ENCODE measurements around the gene RBPMS2. TPM values are rescaled to one million over a fixed set of nuclear protein-coding genes. Genes with fewer than 3 reads are reported as not detected.

RBPMS2 gene
- total RNA-seq, 2 donors from 2014 or later: not detected

- H3K9me3 Mint-ChIP-seq: no peaks in the 10 kb centered on the region
- DNase-seq (ENCODE audit: low spot score in 2 of 2) (no peak), ATAC-seq (peak in 1 of 2 donors; percentile 28)
- no peaks in the 10 kb centered on the region for H3K36me3 Mint-ChIP-seq
- H3K27ac Mint-ChIP-seq: peak overlapping the region in 1 of 2 donors; percentile 85
These were observed 8.2 kb downstream of the RBPMS2 start for GRCh38 chr15:64767203-64767602.

DNA sequence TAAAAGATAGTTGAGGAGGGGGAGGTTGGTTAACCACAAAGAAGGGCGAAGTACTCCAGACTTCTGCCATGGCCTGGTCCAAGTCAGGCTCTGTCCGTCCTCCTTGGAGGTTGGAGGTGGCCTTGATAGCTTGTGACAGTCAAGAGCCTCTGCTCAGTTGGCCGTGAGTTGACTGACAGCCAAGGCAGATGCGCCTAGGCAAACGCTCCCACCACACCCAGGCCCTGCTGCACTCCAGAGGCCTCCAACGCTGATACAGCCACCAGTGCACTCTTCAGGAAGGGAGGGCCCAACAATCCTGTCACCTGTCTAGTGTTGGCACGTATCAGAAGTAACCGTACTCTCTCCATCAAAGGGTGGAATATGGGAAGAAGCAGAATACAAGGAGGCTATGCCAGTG, 9.3 kb downstream of the RBPMS2 start:
- DNase-seq (ENCODE audit: low spot score in 2 of 2) (no peak), ATAC-seq (no peak)
- Mint-ChIP-seq H3K36me3 (no peaks in the 10 kb centered on the region), H3K27ac (no peak overlapping the region), H3K9me3 (no peaks in the 10 kb centered on the region)

GRCh38 chr15:64763874-64764273, 11.5 kb downstream of the RBPMS2 start:
- DNase-seq (ENCODE audit: low spot score in 2 of 2) (no peak), ATAC-seq (no peak)
- H3K27ac Mint-ChIP-seq: peak overlapping the region in 1 of 2 donors; percentile 5
- no peaks in the 10 kb centered on the region for H3K9me3 Mint-ChIP-seq
- H3K36me3 Mint-ChIP-seq: no peaks in the 10 kb centered on the region

DNA sequence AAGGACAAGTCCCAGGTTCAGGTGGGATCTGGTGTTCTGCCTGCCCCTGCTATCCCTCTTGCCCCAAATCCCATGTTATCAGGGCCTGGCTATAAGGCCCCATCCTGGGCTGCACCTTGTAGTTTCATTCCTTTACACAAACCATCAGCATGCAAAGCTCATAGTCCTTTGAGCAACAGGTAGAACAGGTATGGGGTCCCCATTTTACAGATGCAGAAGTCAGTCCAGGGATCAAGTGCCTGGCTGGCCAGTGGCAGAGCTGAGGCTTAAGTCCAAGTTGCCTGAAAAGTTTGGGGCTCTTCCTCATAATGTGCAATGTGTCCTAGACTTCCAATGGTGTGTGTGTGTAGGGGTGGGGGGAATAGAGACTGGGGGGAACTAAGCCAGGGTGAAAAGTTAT, 11.9 kb downstream of the RBPMS2 start:
- Mint-ChIP-seq H3K9me3 (no peaks in the 10 kb centered on the region), H3K27ac (peak overlapping the region in 1 of 2 donors; percentile 5), H3K36me3 (no peaks in the 10 kb centered on the region)
- no peak for ATAC-seq
- DNase-seq (ENCODE audit: low spot score in 2 of 2): no peak

DNA sequence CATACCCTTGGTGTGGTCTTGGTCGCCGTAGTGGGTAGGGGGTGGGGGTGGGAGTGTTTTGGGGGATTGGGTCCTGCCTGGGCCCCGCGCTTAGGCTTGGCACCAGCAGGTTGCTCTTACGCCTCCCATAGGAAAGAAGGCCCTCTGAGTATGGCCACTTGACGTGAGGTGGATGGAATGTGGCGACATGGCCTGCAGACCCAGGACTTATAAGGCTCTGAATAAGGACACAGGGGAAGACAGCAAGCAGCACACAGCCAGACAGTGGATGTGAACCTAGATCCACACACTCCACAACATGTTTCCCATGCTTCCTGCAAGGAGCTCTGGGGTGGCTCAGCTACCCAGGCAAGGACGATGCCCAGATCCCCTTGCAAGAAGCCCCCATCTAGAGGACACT, 12.4 kb downstream of the RBPMS2 start:
- H3K9me3 Mint-ChIP-seq: no peaks in the 10 kb centered on the region
- no peak for ATAC-seq

DNA sequence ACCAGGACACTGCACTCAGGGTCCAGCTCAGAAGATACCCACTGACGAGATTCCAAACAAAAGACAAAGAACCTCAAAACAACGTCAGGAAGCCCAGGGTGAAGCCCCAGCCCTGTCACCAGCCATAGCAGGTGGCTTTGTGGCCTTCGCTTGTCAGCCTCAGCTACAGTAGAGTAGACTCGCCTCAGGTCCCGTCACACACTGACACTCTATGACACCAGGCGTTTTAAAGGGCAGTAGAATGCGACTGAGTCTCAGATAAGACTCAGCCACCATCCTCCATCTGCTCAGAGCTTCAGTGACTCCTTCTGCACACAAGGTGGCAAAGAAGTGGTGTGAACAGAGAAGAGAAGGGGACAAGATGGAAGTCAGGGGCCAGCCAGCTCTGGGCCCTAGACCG, 12.8 kb downstream of the RBPMS2 start:
- Mint-ChIP-seq H3K9me3 (no peaks in the 10 kb centered on the region), H3K27ac (no peak overlapping the region), H3K36me3 (no peaks in the 10 kb centered on the region)
- ATAC-seq (no peak), DNase-seq (ENCODE audit: low spot score in 2 of 2) (no peak)

More for the DNA sequence above, 12.4 kb downstream of the RBPMS2 start:
- no peak for DNase-seq (ENCODE audit: low spot score in 2 of 2)
- Mint-ChIP-seq H3K36me3 (no peaks in the 10 kb centered on the region), H3K27ac (no peak overlapping the region)

- no peak overlapping the region for H3K27ac Mint-ChIP-seq
- ATAC-seq (no peak), DNase-seq (ENCODE audit: low spot score in 2 of 2) (no peak)
- H3K36me3 Mint-ChIP-seq: no peaks in the 10 kb centered on the region
- H3K9me3 Mint-ChIP-seq: no peaks in the 10 kb centered on the region
These were observed 14.2 kb downstream of the RBPMS2 start for GRCh38 chr15:64761156-64761555.

GRCh38 chr15:64760056-64760455, 15.3 kb downstream of the RBPMS2 start:
- Mint-ChIP-seq H3K27ac (no peak overlapping the region), H3K36me3 (no peaks in the 10 kb centered on the region), H3K9me3 (no peaks in the 10 kb centered on the region)
- DNase-seq (ENCODE audit: low spot score in 2 of 2): no peak
- no peak for ATAC-seq

- DNase-seq (ENCODE audit: low spot score in 2 of 2): no peak
- ATAC-seq: no peak
- H3K27ac Mint-ChIP-seq: no peak overlapping the region
- H3K9me3 Mint-ChIP-seq: no peaks in the 10 kb centered on the region
- H3K36me3 Mint-ChIP-seq: no peaks in the 10 kb centered on the region
These were observed 19.9 kb downstream of the RBPMS2 start for GRCh38 chr15:64755427-64755940.

DNA sequence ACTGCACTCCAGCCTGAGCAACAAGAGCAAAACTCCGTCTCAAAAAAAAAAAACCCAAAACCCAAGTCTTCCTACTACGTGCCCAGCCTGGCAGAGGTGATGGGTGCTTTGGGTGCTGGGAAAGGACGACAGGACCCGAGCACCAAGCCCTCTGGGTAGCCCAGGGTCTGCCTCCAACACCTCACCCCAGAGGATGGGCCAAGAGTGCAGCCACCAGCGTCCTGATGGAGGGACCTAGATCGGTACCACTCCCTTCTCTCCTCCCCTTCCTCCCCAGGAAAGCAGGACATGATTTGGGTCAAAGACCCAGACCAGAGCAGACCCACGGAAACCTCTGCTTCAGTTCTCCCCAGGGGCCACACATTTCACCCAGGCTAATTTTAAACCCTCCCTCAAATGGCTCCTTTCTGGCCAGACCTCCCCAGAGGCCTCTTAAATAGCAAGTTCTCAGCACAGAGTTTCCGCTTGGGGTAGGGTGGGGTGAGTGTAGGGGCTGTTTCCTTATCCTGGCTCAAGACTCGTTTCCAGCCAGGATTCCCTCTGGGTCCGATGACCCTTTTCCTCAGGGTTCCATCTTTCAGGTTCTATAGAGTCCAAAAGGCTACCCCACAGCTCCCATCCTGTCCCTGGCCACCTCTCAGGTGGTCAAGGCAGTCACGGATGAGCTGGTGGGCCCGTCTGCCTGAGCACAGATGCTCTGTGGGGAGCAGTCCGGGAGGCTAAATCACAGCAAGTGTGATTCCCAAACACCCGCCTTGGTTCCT, 20.5 kb downstream of the RBPMS2 start:
- no peak for ATAC-seq
- no peak overlapping the region for H3K27ac Mint-ChIP-seq
- DNase-seq (ENCODE audit: low spot score in 2 of 2): no peak
- H3K36me3 Mint-ChIP-seq: no peaks in the 10 kb centered on the region
- H3K9me3 Mint-ChIP-seq: no peaks in the 10 kb centered on the region

DNA sequence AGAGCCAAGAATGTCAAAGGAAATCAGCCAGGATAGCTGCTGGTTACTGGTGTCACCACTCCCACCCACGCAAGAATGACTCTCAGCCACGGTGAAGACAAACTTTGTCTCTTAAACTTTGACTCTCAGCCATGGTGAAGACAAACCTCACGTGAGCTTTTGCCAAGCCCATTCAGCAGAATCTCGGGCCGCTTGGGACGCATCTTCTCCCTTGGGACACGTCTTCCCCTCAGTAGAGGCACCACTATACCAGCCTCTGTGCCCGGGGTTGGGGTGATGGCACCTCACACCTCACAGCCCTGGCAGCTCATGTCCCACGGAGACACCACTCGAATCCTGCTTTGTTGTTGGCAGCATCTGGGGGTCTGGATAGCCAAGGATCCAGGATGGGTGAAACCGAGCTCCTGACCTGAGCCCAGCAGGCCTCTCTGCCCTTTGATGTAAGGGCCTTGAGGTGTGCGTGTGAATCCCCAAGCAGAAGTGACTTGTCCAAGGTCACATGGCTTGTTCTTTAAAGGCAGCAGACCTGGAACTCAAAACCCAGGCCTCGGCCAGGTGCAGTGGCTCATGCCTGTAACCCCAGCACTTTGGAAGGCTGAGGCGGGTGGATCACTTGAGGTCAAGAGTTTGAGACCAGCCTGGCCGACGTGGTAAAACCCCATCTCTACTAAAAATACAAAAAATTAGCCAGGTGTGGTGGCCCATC, 21.8 kb downstream of the RBPMS2 start:
- DNase-seq (ENCODE audit: low spot score in 2 of 2) (no peak), ATAC-seq (no peak)
- H3K27ac Mint-ChIP-seq: no peak overlapping the region
- no peaks in the 10 kb centered on the region for H3K9me3 Mint-ChIP-seq
- no peaks in the 10 kb centered on the region for H3K36me3 Mint-ChIP-seq

DNA sequence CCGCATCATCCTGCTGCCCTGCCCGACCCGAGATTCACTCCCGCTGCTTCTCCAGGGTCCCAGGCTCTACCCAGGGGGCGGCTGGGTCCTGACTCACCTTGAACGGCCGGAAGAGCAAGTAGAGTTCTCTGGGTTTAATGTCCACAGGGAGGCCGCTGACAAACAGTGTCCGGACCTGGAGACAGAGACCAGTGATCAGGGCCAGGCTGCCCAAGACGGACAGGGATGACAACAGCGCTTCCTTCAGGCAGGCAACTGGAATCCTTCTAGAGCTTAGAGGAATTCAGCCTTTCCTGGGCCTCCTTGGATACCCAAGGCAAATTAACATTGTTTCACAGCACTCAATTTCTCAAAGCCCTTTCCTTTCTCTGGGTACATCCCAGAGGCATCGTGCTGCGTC, 23.9 kb downstream of the RBPMS2 start:
- no peak for ATAC-seq
- H3K36me3 Mint-ChIP-seq: no peaks in the 10 kb centered on the region
- no peak overlapping the region for H3K27ac Mint-ChIP-seq
- H3K9me3 Mint-ChIP-seq: no peaks in the 10 kb centered on the region
- DNase-seq (ENCODE audit: low spot score in 2 of 2): no peak

DNA sequence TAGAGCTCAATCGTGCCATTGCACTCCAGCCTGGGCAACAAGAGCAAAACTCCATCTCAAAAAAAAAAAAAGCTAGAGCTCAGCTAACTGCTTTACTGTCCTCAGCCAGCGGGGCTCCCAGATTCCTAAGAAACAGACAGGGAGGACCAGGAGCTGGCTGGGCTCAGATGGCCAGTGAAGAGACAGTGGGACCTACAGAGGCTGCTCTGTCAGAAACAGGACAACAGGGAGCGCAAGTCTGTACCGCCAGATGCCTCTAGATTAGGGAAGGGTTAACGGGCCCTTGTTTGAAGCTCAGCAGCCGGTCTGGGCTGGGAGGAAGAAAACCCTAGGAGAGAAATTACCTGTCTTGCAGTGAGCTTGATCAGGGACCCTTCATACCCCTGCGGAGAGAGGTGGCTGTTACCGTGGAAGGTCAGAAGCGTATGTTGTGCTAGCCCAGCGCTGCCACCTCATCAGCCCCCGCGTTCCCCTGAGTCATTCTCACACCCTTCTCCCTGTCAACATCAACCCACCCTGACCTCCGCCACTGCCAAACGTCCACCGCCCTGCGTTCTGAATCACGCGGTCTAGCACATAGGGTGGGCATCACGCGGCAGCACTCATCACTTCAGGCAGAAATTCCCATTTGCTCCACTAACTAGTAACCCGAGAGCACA, 25.3 kb downstream of the RBPMS2 start:
- H3K27ac Mint-ChIP-seq: no peak overlapping the region

GRCh38 chr15:64749167-64749566, 26.2 kb downstream of the RBPMS2 start:
- Mint-ChIP-seq H3K36me3 (no peaks in the 10 kb centered on the region), H3K9me3 (no peaks in the 10 kb centered on the region), H3K27ac (no peak overlapping the region)
- no peak for ATAC-seq
- DNase-seq (ENCODE audit: low spot score in 2 of 2): no peak

More for the DNA sequence above, 25.3 kb downstream of the RBPMS2 start:
- DNase-seq (ENCODE audit: low spot score in 2 of 2): no peak
- Mint-ChIP-seq H3K36me3 (no peaks in the 10 kb centered on the region), H3K9me3 (no peaks in the 10 kb centered on the region)
- no peak for ATAC-seq

- no peaks in the 10 kb centered on the region for H3K36me3 Mint-ChIP-seq
- DNase-seq (ENCODE audit: low spot score in 2 of 2) (no peak), ATAC-seq (no peak)
- H3K27ac Mint-ChIP-seq: no peak overlapping the region
- H3K9me3 Mint-ChIP-seq: no peaks in the 10 kb centered on the region
These were observed 27.1 kb downstream of the RBPMS2 start for GRCh38 chr15:64748251-64748650.

- no peak overlapping the region for H3K27ac Mint-ChIP-seq
- no peaks in the 10 kb centered on the region for H3K9me3 Mint-ChIP-seq
- DNase-seq (ENCODE audit: low spot score in 2 of 2): no peak
- no peak for ATAC-seq
- H3K36me3 Mint-ChIP-seq: no peaks in the 10 kb centered on the region
These were observed 27.8 kb downstream of the RBPMS2 start for GRCh38 chr15:64747578-64747977.

GRCh38 chr15:64746921-64747320, 28.5 kb downstream of the RBPMS2 start:
- Mint-ChIP-seq H3K36me3 (no peaks in the 10 kb centered on the region), H3K9me3 (no peaks in the 10 kb centered on the region), H3K27ac (no peak overlapping the region)
- no peak for DNase-seq (ENCODE audit: low spot score in 2 of 2)
- no peak for ATAC-seq
